Middle frontal gyrus (tissue), 1 donor: Measurements from ENCODE around the gene GIMAP8.
"Not testable (repeated sequence)": the region's sequence is repeated elsewhere in the genome, so short reads cannot be mapped to it uniquely, and the experiment has no call there.

Experiments
- DNase-seq: peaks from one replicate; pipeline ENCODE4 v3.0.0-alpha.2; 2015; ENCODE audit warnings: low spot score; ENCODE audit errors: extremely low spot score

GIMAP8 gene

DNA sequence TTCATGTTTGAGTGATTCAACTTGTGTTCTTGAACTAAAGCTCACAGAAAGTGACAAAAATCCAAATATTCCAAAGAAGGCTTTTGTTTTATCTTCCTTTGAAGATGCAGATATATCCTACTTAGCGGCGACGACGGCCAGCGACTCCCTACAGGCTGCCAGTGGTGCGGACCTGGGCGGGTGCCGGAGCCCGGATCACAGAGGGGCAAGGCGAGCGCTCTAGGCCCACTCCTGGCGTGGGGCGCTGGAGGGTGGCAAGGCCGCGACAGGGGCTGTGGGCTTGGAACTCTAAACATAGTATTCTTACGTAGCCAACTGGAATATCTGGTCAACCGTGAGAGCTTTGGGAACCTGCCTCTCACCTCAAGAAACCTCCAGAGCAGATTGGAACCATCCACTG lies 63.3 kb downstream of the GIMAP8 start:
- no peak for DNase-seq

DNA sequence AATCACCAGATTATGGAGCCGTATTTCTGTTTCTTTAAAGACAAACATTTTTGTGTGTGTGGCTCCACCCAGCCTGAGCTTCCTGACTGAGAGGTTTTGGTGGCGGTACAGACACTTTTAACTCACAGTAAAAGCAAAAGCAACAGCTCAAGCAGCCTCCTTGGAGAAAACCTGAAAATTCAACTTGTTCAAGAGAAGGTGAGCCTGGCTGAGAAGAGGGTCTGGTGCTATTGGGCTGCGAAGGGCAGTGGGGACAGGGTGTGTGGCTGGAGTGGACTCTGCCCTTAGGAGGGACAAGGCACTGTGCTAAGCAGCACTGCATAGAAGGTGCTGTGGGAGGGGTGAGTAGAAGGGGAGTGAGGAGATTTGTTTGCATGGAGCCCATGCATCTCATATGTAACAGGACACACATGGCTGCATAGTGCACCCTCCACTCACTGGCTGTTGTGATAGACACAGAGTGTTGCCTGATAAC lies 64.4 kb downstream of the GIMAP8 start, which contains the start of gene GIMAP7:
TSS of gene GIMAP7 (plus strand) at position 125 of the 475 bp plus-strand sequence. CDS start 5,103 bp downstream, outside the sequence.
- no peak for DNase-seq

DNA sequence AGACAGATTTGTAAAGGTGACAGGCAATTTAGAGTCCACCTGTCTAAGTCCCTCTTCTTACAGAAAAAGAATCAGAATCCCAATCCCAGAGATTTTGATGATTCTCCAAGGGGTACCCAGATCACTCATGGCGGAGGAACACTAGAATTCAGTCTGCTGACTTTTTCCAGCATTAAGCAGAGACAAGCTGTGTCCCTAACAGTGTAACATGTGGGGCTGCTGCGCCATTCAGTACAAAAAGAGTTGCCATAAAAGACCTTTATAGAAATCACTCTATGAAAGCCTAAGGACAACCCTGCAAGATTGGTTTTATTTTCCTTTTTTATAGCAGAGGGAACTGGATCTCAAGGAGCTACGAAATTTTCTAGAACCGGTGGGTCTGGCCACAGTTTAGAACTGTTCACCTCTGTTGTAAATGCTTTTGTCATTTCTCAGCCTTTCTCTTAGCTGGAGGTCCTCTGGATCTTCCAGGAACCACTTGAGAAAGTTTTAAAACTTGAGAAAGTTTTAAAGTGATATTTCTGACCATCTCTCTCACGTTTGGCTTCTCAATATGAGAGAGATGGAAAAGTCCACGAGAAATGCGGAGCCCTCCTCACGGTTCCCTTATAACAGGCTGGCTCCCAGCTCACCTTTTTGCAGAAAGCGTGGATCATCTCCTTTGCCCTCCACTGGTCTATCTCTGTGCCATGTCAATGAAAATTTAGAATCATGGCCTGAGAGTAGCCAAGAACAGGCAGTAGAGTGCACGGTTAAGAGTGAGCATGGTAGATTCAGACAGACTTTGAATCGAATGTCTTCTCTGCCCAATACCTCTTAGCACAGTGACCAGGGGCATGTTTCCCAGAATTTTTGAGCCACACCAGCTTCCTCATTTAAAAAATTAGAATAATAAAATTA lies 65.1 kb downstream of the GIMAP8 start:
- DNase-seq: no peak

DNA sequence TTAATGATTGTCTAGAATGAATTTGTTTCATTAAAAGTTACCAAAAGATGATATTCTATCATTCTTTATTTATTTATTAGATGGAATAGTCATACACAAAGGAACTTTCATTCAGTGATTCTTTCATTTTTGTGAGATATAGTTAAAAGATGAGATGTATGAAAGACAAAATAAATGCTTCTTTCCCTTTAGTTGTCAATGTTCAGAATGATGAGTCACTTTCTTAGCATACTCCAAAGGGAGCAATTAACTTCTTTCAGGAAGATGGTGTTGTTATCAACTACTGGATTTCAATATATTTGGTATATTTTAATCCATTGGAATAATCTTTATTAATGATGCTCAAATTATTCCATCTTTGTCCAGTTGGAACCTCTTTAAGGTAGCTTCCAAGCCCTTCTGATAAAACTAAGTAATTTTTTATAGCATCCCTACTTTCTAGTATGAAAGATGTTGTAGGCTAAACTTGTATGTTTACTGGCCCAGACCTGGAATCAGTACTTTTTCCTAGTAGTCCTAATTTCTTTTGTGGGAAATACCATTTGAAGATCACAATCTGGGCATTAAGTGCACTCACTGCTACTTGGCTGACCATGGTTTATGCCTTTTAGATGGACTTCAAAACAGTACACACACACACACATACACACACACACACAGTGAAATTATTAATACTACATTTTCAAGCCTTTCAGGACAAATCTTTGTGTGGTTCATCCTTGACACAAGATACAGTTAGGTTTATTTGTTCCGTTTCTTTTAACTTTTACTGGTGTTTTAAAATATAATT lies 66.7 kb downstream of the GIMAP8 start:
- DNase-seq: no peak

DNA sequence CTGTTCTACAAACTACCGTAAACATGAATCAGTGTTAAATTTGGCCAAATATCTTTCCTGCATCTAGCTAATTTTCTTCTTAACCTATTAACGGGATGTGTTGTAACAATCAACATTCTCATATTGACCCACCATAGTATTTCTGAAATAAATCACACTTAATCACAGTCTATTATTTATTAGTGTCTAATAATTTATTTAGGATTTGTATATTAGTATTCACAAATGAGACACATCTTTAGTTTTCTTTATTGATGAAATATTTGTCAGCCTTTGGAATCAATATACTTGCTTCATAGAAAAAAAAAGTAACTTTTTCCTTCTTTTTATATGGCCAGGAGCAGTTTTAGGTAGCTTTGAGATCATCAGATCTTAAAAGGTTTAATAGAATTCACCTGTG lies 68.9 kb downstream of the GIMAP8 start:
- DNase-seq: no peak

DNA sequence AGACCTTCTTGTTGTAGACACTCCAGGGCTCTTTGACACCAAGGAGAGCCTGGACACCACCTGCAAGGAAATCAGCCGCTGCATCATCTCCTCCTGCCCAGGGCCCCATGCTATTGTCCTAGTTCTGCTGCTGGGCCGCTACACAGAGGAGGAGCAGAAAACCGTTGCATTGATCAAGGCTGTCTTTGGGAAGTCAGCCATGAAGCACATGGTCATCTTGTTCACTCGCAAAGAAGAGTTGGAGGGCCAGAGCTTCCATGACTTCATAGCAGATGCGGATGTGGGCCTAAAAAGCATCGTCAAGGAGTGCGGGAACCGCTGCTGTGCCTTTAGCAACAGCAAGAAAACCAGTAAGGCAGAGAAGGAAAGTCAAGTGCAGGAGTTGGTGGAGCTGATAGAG lies 69.7 kb downstream of the GIMAP8 start:
- no peak for DNase-seq

DNA sequence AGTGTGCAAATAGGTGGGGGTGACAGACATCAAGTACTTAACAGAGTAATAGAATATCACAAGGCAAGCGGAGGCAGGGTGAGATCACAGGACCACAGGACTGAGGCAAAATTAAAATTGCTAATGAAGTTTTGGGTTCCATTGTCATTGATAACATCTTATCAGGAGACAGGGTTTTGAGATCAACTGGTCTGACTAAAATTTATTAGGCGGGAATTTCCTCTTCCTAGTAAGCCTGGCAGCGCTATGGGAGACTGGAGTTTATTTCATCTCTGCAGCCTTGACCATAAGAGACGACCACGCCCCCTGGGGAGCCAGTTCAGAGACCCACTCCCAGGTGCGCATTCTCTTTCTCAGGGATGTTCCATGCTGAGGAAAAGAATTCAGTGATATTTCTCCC lies 72.5 kb downstream of the GIMAP8 start:
- DNase-seq: not testable (repeated sequence)

DNA sequence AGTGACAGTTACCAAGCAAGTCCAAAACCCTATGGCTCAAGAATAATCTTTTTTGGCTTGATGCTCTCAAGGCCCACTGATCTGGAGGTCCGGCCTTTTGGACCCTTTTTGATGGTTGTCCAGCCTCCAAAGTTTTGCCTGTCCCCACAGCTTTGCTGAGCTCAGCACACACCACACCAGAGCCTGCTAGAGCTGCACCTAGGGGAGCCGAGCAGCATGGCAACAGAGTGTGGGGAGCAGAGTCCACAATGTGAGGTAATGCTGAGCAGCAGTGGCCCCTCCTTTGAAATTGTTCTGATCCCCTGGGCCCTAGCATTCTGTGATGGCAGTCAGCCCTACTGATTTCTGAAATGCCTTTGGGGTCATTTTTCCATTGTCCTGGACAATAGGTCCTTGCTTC lies 73.6 kb downstream of the GIMAP8 start:
- DNase-seq: no peak
